HEK293T (cell line): Measurements from ENCODE around the gene ZNF552.

Experiments
- ARNT ChIP-seq: fragments of 450-650 bp; IDR thresholded peaks from 2 replicates; pipeline ENCODE4 v1.6.1; 2017; ENCODE audit warnings: mild to moderate bottlenecking
- BHLHE40 ChIP-seq: fragments of 450-650 bp; IDR thresholded peaks from 2 replicates; pipeline ENCODE4 v1.6.1; 2016; ENCODE audit warnings: mild to moderate bottlenecking, moderate library complexity, borderline replicate concordance
- CTBP1 ChIP-seq: fragments of 450-650 bp; IDR thresholded peaks from 2 replicates; pipeline ENCODE4 v1.6.1; 2016; ENCODE audit warnings: borderline replicate concordance
- ELF4 ChIP-seq: fragments of 450-650 bp; IDR thresholded peaks from 2 replicates; pipeline ENCODE4 v1.6.1; 2017; ENCODE audit warnings: antibody characterized with exemption
- FOXA1 ChIP-seq: fragments of 450-650 bp; IDR thresholded peaks from 2 replicates; pipeline ENCODE4 v1.6.1; 2016; ENCODE audit warnings: mild to moderate bottlenecking
- FOXK2 ChIP-seq: fragments of 450-650 bp; IDR thresholded peaks from 2 replicates; pipeline ENCODE4 v1.6.1; 2016; ENCODE audit warnings: mild to moderate bottlenecking
- FOXM1 ChIP-seq: fragments of 450-650 bp; IDR thresholded peaks from 2 replicates; pipeline ENCODE4 v1.6.1; 2017; ENCODE audit warnings: mild to moderate bottlenecking, borderline replicate concordance
- NFRKB ChIP-seq: fragments of 450-650 bp; IDR thresholded peaks from 2 replicates; pipeline ENCODE4 v1.6.1; 2016; ENCODE audit warnings: mild to moderate bottlenecking, moderate library complexity
- SP1 ChIP-seq: fragments of 450-650 bp; IDR thresholded peaks from 2 replicates; pipeline ENCODE4 v1.6.1; 2017
- SUZ12 ChIP-seq: fragments of 450-650 bp; IDR thresholded peaks from 2 replicates; pipeline ENCODE4 v1.6.1; 2016; ENCODE audit warnings: mild to moderate bottlenecking

DNA sequence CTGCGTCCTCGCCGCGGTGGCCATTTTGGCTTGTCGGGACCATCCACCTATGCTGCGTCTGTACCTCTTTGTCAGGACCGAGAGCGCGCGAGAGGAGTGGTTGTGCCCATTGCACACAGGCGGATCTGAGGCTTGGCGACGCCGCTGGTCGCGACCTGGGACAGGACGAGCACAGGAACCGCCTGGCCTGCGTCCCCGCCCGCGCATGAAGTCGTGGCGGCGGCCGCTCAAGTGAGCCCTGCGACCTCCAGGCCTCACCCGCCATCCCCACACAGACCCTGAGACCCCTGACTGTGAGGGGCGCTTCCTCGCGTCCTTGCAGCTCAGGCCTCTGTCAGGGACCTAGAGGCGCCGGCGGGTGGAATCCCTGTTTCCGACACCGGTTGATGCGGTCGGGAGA is 28.4 kb downstream of the ZNF552 start:
- no peak for TF ChIP-seq ELF4
- no peak for TF ChIP-seq FOXM1
- no peak for TF ChIP-seq NFRKB
- TF ChIP-seq FOXK2 = no peak
- no peak for TF ChIP-seq BHLHE40
- no peak for TF ChIP-seq SUZ12
- TF ChIP-seq FOXA1 = no peak
- TF ChIP-seq ARNT = no peak
- no peak for TF ChIP-seq CTBP1
- no peak for TF ChIP-seq SP1
